Heart left ventricle (tissue), 16 donors: ENCODE results near the gene MAP1LC3C. TPM values are rescaled to one million over a fixed set of nuclear protein-coding genes. Genes with fewer than 3 reads are reported as not detected.

Source experiments
- ATAC-seq, 4 donors: fragments of 200-7000 bp; cut with Tn5 transposase; one replicate each; pipeline ENCODE4 v1.9.1; 2020 to 2022; ENCODE audit warnings: moderate library complexity in 4 of 4, mild to moderate bottlenecking in 3 of 4, moderate number of reproducible peaks in 1 of 4
- DNase-seq, 5 donors: peaks; one replicate each; pipeline ENCODE4 v3.0.0-alpha.2; 2020
- H3K27ac ChIP-seq, 12 donors: fragments of 200-600 bp; sonication (generic) in 4 of 12; one replicate each; pipeline versions ENCODE4 v1.5.0 to v1.8.0; 2016 to 2022; ENCODE audit warnings: mild to moderate bottlenecking in 2 of 12
- H3K27me3 ChIP-seq, 9 donors: fragments of 200-600 bp; sonication (generic) in 2 of 9; one replicate each; pipeline versions ENCODE4 v1.5.1 to v1.8.0; 2016 to 2022; ENCODE audit warnings: mild to moderate bottlenecking in 3 of 9
- H3K36me3 ChIP-seq, 9 donors: fragments of 200-600 bp; sonication (generic) in 2 of 9; one replicate each; pipeline versions ENCODE4 v1.5.0 to v1.8.0; 2018 to 2022; ENCODE audit warnings: mild to moderate bottlenecking in 2 of 9
- H3K4me1 ChIP-seq, 12 donors: fragments of 200-600 bp; sonication (generic) in 4 of 12; one replicate each; pipeline versions ENCODE4 v1.5.0 to v1.8.0; 2016 to 2022; ENCODE audit warnings: mild to moderate bottlenecking in 3 of 12
- H3K4me3 ChIP-seq, 12 donors: fragments of 200-600 bp; sonication (generic) in 4 of 12; one replicate each; pipeline versions ENCODE4 v1.5.0 to v1.8.0; 2017 to 2022; ENCODE audit warnings: mild to moderate bottlenecking in 9 of 12, moderate library complexity in 4 of 12
- H3K9me3 ChIP-seq, 12 donors: fragments of 200-600 bp; sonication (generic) in 4 of 12; one replicate each; pipeline versions ENCODE4 v1.5.0 to v1.8.0; 2016 to 2022; ENCODE audit warnings: mild to moderate bottlenecking in 1 of 12
- POLR2A ChIP-seq, 2 donors: fragments of 450-650 bp; IDR thresholded peaks; one replicate each; pipeline ENCODE4 v1.6.1; 2017; ENCODE audit warnings: antibody characterized with exemption in 2 of 2, mild to moderate bottlenecking in 2 of 2, moderate library complexity in 2 of 2
- WGBS, 4 donors: extraction: QIAGEN DNeasy Blood & Tissue Kit in 2 of 4; methylation state at CpG; one replicate each; pipeline versions ENCODE4 v1.1.5 to v1.1.7; 2013 to 2018; 5-methylcytosine and 5-hydroxymethylcytosine counted together
- intact Hi-C, 10 donors: fragments of 100-400 bp; cut with DNase I; formaldehyde crosslinking; loops; one replicate each; pipeline versions ENCODE4 v1.11.1 to v1.14.2; 2022
- polyA plus RNA-seq, 2 donors: library from polyadenylated mRNA; stranded (reverse); fragments of 200-250 nt; gene quantifications; one replicate each; pipeline ENCODE4 v1.2.3, GENCODE V29; 2013
- total RNA-seq, 9 donors: library from RNA; depleted of rRNA in 2 of 9; stranded (reverse); fragments of >200 nt in 2 of 9; fragmentation: NEBNext Ultra II Directional in 3 of 9; extraction: Animal tissue kit (Norgen Biotek cat#: 25700) in 3 of 9; gene quantifications; one replicate each; pipeline versions ENCODE4 v1.1.0 to v1.2.4, GENCODE V29; 2016 to 2023
- TF ChIP-seq, protein P1 (sequence below), 12 donors: fragments of 200-600 bp; sonication (generic) in 4 of 12; IDR thresholded peaks; one replicate each; pipeline versions ENCODE4 v1.5.0 to v1.8.0; 2018 to 2022; ENCODE audit warnings: antibody characterized with exemption in 12 of 12, mild to moderate bottlenecking in 5 of 12
- donor health status: ischemic (EF 13 %, LVEDD 7.1; RV severe dilation, severe dysfunction).
- donor health status: healthy with polysubstance abuse.
- donor health status: DM: no; HTN: yes; CAD: no.
- donor health status: DM: no; HTN: no; CAD: no.
- donor health status: ischemic (EF 25% LVEDD 6.9; RV normal size, moderate dysfunction).
- donor health status: ischemic (EF 25% LVEDD 5.7; RV mildly dilated, moderate dysfunction).
- donor health status: healthy.
- donor health status: DM: yes; HTN: yes; CAD: no.
- donor health status: ischemic (EF 35%, LVEDD 5.7; RV mildly dilated, moderate dysfunction).
- donor health status: nonischemic (EF 11% LVEDD 7.7; RV severe dilation, severe dysfunction).
- donor health status: DM: yes; HTN: yes; CAD: no.
- donor health status: PGD.
- donor health status: ischemic (EF 29% LVEDD 5.4; RV normal size, mild dysfunction).
- donor health status: nonischemic (EF 23%, LVEDD 6.1; RV moderate dilation, normal function).

The MAP1LC3C gene
- total and polyA plus RNA-seq, 11 donors, result 0.46 to 1.2 (median 0.79) TPM; not detected in 6

DNA sequence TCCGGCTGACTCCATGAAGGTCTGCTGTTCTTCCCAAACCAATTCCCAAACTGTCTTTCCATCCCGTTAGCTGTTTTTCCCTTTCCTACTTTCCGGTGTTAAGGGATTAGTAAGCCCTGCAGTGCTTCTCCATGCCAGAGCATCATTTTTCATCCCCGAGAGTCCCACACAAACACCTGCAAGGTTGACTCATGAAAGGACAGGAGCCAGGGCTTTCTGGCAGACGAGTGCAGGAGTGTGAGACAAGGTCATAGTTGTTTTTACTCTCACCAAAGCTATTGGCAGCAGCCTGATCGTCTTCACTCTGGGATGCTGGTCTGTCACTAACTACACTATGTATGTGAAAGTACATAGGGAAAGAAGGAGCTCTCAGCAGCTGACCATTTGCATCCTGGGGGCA, 51.5 kb downstream of the MAP1LC3C start:
- WGBS, 4 donors, result 58 to 71% (median 68%) methylated on average over 6 of the region's 6 CpGs
- no peak overlapping the region for H3K4me3 ChIP-seq
- DNase-seq, result no peak
- no peak overlapping the region for H3K27ac ChIP-seq
- no peaks in the 10 kb centered on the region for H3K27me3 ChIP-seq
- H3K36me3 ChIP-seq, result no peaks in the 10 kb centered on the region
- intact Hi-C loops, result no loop called here
- H3K9me3 ChIP-seq, result no peaks in the 10 kb centered on the region
- TF ChIP-seq, protein P1, sequence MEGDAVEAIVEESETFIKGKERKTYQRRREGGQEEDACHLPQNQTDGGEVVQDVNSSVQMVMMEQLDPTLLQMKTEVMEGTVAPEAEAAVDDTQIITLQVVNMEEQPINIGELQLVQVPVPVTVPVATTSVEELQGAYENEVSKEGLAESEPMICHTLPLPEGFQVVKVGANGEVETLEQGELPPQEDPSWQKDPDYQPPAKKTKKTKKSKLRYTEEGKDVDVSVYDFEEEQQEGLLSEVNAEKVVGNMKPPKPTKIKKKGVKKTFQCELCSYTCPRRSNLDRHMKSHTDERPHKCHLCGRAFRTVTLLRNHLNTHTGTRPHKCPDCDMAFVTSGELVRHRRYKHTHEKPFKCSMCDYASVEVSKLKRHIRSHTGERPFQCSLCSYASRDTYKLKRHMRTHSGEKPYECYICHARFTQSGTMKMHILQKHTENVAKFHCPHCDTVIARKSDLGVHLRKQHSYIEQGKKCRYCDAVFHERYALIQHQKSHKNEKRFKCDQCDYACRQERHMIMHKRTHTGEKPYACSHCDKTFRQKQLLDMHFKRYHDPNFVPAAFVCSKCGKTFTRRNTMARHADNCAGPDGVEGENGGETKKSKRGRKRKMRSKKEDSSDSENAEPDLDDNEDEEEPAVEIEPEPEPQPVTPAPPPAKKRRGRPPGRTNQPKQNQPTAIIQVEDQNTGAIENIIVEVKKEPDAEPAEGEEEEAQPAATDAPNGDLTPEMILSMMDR (IDR thresholded peaks at IDR 0.05), result no peak
- TF ChIP-seq POLR2A (IDR thresholded peaks at IDR 0.05), result no peak
- ATAC-seq, result no peak
- H3K4me1 ChIP-seq, result no peaks in the 10 kb centered on the region

Other genes starting within 250 kb of the MAP1LC3C start
- 1 to 10 TPM in 2 of 9 donors, under 1 TPM in 3, not detected in 4; 0.15 to 4.1 (median 0.81) TPM for gene EXO1, start 150.9 kb downstream of the MAP1LC3C start, total RNA-seq
- gene EXO1, start 150.9 kb downstream of the MAP1LC3C start, polyA plus RNA-seq, result under 1 TPM in 1 of 2 donors, not detected in 1; 0.07 TPM
- not detected for gene BECN2, start 41.3 kb downstream of the MAP1LC3C start, total RNA-seq
- gene BECN2, start 41.3 kb downstream of the MAP1LC3C start, polyA plus RNA-seq, result not detected